HT1080 (cell line): ENCODE measurements around the gene UGT1A4. TPM values are rescaled to one million over a fixed set of nuclear protein-coding genes. Genes with fewer than 3 reads are reported as not detected.

ENCODE experiments used
- DNase-seq: peaks from one replicate; pipeline ENCODE4 v3.0.0-alpha.2; 2015; ENCODE audit warnings: low read depth
- total RNA-seq: library from RNA; depleted of rRNA; stranded (reverse); fragments of >200 nt; shearing (Covaris generic); gene quantifications from 2 replicates; pipeline ENCODE4 v1.2.3, GENCODE V29; 2014

Gene UGT1A4
- total RNA-seq, 1 experiment from 2014 or later, result not detected

DNA sequence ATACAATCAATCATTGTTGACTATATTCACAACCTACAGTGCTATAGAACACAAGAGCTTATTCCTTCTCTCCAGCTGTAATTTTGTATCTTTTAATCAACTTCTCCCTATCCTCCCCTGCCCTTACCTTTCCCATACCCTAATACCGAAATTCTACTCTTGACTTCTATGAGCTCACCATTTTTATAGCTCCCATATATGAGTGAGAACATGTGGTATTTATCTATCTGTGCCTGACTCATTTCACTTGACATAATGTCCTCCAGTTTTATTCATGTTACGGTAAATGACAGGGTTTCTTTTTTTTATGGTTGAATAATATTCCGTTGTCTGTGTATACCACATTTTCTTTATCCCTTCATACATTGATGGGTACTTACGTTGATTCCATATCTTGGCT, 62.2 kb downstream of the UGT1A4 start:
- no peak for DNase-seq

DNA sequence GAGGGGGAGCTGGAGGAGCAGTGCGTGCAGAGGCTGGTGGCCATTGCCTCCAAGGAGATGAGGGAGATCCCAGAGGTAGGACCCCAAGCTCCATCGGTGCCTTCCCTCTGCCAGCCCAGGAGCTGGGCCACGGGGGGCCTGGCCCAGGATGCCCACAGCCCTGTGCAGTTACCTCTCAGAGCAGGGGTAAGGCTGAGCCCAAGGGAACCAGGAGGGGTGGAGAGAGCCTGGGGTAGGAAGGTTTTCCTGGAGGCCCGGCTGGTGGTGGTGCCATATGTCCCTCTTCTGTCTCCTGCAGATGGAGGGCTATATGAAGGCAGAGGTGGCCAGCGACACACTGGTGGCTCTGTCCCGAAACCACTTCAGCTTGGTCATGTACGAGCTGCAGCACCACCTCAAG, 71.0 kb downstream of the UGT1A4 start:
- no peak for DNase-seq

DNA sequence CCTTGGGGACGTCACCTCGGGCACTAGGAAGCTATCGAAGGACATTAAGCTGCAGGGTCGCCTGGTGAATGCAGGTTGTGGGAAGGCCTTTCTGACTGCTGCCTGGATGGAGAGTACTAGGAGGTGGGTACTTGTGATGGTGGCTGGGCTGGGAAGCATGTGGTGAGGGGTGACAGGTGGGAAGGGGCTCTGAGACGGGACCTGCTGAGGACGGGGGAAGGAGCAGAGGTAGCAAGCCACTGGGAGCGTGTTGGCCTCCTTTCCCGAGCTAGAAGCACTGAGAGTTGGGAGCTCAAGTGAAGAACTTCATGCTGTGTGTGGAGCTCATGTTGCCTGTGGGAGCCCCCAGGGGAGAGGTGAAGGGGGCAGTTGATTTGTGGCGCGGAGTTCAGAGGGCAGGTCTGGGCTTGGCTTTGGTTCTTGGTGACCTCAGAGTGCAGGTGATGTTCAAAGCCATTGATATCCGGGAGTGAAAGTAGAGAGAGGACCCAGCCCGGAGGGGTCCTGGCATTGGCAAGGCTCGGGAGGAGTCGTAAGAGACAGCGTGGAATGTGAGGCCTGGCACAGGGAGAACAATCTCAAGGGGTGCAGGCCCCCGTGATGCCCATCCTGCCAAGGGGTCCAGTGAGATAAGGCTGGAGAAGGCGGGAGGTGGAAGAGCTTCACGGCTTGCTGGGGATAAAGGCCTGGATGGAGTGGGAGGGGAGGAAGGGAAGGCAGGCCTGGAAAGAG, 72.8 kb downstream of the UGT1A4 start:
- DNase-seq, result no peak

DNA sequence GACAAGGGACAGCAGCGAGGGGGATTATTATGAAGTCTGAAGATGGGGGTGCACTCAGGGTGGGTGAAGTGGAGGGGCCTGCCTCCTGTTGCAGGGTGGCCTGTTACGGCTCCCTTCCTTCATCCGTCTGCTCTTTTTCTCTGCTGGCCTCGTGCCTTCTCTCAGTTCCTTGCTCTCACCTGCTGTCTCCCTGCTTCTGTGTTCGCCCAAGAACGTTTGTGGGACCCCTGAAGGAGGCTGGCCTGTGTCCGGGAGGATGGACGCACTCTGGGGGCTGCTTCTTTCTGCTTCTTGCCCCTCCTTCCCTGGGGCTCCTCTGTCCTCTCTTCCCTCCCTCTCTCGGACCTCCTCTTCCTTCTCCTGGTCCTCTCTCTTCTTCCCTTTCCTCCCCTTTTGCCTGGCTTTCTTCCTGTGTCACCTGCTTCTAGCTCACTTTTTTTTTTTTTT, 73.4 kb downstream of the UGT1A4 start:
- DNase-seq, result no peak

DNA sequence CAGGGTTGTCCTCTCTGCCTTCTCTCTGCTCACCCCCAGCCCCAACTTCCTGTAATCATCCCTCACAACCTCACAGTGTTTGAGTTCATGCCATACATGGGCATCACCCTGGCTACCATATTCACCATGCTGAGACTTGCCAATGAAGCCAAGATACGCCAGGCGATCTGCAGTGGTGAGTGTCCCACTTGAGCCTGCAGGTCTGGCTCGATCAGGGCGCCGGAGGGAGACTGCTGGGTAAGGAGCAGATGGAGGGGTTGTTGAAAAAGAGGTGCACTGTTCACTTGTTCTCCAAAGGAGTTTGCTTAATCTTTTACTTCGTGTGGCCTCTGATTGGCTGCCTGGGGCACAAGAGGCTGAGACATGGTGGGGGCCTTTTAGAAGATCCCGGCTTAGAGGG, 74.2 kb downstream of the UGT1A4 start:
- no peak for DNase-seq

DNA sequence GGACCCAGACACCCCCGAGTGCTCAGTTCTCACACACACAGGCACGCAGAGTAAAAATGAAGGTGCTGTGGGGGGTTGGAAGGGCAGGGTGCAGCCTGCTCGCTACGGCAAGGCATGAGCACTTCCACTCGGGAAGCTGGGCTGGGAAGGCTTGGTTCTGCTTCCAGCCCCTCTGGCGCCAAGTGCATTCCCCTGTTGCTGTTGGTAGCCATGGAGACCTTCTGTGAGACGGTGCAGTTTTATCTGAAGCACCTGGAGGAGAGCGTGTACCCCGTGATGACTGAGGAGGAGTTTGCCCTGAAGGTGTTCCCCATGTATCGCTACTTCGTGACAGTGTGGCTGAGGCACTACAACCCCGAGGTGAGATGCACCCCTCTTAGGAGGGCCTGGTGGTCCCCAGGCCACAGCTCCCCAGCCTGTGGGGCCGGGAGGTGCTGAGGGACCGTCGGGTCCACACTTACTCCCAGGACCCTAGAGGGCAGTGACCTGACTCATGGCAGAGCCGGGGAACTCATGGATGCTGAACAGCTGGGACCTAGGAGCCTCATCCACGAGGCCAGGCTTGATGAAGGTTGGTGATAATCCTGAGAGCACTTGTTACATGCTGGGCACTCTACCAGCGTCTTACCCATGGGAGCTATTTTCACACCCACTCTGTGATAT, 75.1 kb downstream of the UGT1A4 start:
- DNase-seq, result no peak

DNA sequence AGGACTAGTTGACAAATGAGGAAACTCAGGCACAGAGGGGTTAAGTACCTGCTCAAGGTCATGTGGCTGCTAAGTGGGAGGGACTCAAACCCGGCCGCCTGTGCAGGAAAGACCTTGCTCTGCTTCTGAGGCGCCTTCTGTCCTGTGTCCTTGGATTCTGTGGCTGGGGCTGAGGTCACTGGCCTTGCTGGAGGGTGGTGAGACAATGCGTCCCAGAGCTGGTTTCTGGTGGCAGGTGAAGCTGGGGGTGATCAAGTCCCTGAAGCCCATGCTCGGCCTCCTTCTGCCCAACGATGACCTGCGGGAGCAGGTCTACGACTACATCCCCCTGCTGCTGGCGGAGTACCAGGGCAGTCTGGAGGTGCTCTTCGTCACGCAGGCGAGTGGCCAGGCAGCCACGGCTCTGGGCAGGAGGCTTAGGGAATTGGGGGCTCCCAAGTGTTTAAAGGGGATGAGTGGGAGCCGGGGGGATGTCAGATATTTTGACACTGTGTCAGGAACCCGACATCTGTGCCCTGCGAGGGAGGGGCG, 75.7 kb downstream of the UGT1A4 start:
- no peak for DNase-seq

DNA sequence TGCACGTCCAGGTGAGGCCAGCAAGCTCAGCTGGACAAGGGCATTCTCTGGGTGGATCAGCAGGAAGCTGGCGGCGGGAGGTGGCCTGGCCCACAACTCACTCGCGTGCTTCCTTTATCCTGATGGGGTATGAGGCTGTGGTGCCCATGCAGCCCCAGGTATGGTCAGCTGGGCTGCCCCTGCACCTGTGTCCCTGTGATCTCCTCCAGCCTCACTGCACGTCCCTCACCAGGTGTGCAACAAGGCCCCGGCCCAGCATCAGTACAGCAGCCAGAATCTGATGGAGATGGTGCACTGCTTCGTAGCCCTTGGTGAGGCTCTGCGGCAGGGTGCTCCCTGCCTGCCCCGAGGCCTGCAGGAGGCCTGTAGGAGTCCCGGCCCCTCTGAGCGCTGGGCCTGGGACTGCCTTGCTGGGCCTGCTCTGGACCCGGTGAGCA, 77.2 kb downstream of the UGT1A4 start:
- no peak for DNase-seq

DNA sequence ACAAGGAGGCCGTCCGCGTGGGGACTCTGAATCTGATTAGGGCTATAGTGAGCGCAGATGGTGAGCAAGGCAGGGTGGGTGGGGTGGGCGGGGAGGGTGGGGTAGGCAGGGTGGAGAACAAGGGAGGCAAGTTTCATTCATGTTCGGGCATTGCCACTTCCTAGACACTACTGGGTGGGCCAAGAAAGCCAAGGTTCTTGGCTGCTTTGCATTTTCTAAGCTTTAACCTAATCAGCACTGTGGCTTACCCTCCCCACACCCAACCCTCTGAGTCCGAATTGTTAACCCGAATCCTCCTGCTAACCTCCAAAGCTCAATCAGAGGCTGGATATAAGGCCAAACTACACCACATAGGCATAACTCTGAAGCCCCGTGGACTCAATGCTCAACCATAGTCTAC, 77.7 kb downstream of the UGT1A4 start:
- no peak for DNase-seq

DNA sequence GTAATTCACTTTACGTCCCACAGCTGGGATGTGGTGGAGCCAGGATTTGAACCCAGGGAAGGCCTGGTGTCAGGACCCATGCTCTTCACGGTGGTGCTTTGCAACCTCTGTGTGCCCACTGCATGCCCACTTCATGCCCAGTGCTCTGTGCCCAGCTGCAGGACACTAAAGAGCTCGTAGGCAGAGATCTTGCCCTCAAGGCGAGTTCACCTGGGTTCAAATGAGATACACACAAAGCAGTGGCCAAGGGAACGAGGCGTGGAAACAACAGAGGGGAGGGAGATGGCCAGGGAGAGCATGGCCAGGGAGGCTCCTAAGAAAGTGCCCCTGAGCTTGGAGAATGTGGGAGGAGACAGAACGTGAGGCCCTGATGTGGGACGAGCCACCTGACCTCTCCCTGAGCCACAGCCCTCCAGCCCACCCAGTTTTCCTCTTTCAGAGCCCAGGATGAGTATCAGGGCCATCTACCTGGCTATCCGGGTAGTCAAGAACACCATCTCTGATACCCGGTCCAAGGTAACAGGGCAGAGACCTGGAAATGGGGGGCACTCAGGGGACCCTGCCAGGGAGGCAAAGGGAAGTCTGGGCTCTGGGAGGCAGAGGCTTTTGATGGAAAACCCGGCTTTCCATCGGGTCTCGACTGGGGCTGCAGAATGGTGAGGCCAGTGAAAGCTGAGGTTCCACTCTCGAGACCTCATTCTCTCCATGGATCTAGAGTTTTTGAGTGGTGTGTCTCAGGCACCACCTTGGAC, 80.0 kb downstream of the UGT1A4 start:
- no peak for DNase-seq

DNA sequence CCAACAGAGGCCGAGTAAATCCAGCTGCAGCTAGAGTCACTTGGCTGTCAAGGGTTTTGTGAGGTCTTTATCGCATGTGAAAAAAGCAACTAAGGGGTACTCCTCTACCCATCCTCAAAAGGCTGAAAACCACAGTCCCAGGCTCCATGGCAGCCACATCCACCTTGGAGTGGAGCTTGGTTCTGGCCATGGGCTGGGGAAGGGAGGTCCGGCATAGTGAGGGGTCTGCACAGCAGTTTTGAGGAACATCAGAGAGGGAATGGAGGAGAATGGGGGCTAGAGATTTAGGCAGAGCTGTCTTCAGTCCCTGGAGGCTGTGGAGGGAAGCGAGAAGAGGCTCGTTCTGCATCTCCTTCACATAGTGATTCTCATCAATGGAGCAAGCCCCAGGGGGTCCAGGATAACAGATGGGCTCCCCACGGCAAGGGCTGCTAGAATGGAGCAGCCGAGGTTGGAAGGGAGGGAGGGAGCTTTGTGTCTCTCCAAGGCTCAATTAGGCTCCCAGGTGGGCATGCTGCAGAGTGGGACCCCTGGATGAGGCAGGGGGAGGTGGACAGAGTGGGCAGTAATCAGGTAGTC, 80.6 kb downstream of the UGT1A4 start:
- DNase-seq, result no peak

DNA sequence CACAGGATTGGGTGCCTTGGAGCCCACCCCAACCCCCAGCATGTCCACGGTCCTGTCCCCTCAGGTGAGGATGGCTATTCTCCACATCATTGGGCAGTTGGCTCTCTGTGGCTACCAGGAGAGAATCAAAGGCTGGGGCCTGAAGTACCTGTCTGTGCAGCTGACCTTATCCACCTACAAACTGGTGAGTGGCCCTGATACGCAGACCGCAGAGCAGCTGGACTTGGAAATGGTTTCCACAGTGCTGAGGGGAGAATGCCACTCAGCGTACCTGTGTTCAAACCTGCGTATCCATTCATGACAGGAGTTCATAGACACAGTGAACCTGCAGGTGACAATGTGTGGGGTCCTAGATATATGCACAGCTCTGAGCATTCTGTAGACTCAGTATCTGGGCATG, 81.2 kb downstream of the UGT1A4 start:
- DNase-seq, result no peak

DNA sequence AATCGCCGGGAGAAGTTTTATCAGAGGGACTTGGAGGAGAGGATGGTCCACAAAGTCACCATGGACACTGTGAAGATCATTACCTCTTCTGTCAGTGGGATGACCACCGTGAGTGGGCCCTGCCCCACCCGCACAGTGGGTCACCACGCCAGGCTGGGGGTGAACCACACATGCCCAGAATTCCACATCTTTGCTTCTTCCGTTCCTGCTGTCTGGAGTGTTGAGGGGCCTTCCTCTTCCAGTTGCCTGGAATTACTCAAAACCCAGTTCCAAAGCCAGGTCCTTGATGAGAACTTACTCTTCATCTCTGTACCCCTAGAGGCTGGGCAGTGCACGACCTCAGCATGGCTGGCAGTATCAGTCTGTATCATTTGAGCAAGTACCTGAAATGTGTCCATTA, 81.7 kb downstream of the UGT1A4 start:
- no peak for DNase-seq

DNA sequence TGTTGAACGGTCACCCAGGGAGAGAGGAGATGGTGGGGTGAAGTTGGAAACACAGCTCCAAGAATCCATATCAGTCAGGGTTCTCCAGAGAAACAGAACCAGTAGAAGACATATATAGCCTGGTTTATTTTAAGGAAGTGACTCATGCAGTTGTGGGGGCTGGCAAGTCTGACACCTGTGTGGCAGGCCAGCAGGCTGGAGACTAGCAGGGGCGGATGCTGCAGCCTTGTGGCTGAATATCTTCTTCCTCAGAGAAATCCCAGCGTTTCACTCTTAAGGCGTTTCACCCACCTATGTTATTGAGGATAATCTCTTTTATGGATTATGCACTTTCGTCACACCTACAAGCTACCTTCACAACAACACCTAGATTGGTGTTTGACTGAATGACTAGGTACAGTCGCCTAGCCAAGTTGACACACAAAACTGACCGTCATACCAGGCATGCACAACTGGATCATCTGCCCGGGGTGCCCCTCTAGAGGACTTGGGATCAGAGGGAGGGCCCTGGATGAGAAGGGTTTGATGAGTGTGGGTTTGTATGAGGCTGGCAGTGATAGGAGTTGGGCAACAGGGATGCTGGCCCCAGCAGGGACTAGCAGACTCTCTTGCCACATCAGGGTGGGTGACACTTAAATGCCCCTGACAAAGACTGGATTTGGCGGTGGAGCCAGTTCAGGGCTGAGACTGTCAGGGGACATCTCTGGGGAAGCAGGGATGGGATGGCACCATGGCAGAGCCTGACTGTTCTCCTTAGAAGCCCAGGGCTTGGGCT, 83.0 kb downstream of the UGT1A4 start:
- DNase-seq, result peak; percentile 67

DNA sequence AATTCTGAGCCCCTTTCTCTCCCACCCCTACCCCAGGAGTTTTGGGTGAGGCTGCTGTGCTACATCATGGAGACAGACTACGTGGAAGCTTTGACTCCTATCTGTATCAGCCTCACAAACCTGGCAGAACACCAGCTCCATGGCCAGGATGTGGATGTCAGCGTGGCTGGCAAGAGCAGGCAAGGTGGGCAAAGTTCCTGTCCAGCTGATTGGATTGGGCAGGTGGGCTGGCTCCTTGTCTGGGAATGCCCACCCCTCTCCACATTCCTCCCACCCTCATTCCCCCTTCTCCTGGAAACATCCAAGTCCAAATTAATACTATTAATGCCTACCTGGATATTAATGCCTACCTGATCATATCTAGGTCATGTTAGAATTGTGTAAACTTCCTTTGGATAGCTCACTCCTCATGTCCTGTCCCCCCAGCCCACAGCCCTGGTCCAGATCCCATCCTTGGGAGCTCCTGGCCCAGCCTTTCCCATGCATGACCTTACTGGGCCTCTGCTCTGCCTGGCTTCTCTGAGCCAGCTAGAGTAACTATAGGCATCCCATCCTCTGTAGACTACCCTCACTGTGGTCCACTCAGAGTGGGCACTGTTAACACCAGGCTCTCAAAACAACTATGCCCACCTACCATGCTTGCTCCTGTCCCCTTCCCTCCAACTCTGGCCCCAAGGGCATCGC, 83.7 kb downstream of the UGT1A4 start:
- no peak for DNase-seq

DNA sequence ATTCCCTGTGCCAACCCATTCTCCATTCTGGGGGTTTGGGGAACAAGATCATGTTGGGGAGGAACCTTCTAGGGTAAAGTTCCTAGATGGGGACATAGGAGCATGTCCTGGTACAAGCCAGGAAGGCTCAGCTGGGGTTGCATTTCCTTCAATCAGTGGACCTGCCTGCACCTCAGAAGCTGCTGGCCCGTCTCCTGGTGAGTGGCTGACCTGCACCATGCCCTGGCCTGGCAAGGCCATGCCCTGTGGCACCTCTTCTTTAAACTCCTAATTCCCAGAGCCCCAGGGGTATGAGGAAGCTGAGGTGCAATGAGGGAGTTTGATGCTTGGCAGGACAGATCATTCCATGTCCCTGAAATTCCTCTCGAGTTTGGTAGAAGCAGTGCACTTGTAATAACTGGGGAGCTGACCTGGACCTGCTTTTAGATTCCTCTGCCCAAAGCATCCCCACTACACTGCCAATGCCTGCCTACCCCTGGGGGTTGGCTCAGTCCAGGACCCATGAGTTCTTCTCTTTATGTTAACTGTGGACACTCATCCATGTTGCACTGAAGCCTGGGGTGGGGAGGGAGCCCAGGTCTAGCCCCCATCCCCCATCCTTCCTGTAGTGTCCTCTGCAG, 84.9 kb downstream of the UGT1A4 start:
- no peak for DNase-seq

DNA sequence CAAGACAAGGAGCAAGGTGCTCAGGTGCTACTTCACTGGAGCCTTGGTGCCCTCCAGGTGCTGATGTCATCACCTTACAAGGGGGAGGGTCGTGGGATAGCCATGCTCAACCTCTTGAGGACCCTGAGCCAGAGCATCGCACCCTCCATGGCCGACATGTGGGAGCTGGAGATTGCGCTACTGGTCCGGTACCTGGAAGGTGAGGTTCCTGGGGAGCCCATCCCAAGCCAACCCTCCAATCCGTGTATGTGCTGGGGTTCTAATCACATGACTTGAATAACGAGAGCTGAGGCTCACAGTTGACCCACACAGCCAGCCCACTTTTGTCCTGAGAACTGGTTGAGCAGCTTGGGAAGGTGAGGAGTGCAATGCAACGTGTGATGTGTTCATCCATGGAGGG, 85.5 kb downstream of the UGT1A4 start:
- DNase-seq, result no peak

DNA sequence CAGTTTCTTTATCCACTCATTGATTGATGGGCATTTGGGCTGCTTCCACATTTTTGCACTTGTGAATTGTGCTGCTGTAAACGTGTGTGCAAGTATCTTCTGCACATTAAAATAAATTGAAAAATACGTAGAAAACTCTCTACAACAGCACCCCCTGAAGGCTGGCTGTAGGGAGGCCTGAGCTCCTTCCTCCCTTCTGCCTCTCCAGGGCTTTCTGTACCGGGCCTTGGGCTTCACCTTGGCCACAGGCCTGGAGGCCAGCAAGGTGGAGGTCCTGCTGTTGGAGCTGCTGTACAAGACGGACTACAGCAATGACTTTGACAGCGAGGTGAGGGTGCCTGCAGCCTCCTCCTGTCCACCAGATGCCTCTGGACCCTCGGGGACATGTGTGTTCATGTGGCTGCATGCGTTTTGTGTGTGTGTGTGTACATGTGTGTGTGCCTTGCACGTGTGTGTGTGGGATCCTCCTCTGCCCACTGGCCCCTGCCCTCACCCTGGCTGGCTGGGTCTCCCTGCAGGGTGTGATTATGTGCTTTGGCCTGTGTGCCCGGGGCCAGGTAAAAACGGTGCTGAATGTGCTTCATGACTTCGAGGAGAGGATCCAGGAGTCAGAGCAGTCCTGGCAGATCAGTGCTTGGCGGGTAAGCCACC, 88.8 kb downstream of the UGT1A4 start:
- no peak for DNase-seq
